HL-60 (cell line): ENCODE measurements around the gene HDGFL2.

ENCODE experiments used
- DNase-seq, 2 experiments: peaks; one replicate each; pipeline ENCODE4 v3.0.0-alpha.2; 2010 to 2020; ENCODE audit warnings: low read depth in 1 of 2, low spot score in 1 of 2
- H3K27ac ChIP-seq: fragments of 250-450 bp; sonication (Bioruptor Pico); replicated peaks from 2 replicates; pipeline ENCODE4 v1.5.1; 2020; ENCODE audit warnings: mild to moderate bottlenecking, moderate library complexity
- H3K27me3 ChIP-seq: fragments of 250-450 bp; sonication (Bioruptor Pico); 2 replicates; pipeline ENCODE4 v1.5.1; 2021; ENCODE audit warnings: mild to moderate bottlenecking, moderate library complexity; ENCODE audit not compliant: insufficient read depth, poor library complexity, severe bottlenecking
- H3K4me3 ChIP-seq: replicated peaks from 2 replicates; pipeline ENCODE4 v1.5.1; 2011; ENCODE audit warnings: mild to moderate bottlenecking, control low read depth, low read length; ENCODE audit not compliant: insufficient read depth
- GABPA ChIP-seq: IDR thresholded peaks from 2 replicates; pipeline ENCODE4 v1.6.1; 2012; ENCODE audit warnings: low read depth
- POLR2AphosphoS5 ChIP-seq: IDR thresholded peaks from 2 replicates; pipeline ENCODE4 v1.6.1; 2012; ENCODE audit warnings: low read depth
- SPI1 ChIP-seq: IDR thresholded peaks from 2 replicates; pipeline ENCODE4 v1.6.1; 2012; ENCODE audit warnings: low read depth, mild to moderate bottlenecking, borderline replicate concordance
- TF ChIP-seq, protein P1 (sequence below): IDR thresholded peaks from 2 replicates; pipeline ENCODE4 v1.6.1; 2012; ENCODE audit warnings: low read depth; ENCODE audit not compliant: insufficient replicate concordance
- TF ChIP-seq, protein P2 (sequence below): IDR thresholded peaks from one replicate; pipeline ENCODE4 v1.5.1; 2011; ENCODE audit warnings: low read length, control low read depth, inconsistent platforms; ENCODE audit not compliant: insufficient read depth

The HDGFL2 gene

DNA sequence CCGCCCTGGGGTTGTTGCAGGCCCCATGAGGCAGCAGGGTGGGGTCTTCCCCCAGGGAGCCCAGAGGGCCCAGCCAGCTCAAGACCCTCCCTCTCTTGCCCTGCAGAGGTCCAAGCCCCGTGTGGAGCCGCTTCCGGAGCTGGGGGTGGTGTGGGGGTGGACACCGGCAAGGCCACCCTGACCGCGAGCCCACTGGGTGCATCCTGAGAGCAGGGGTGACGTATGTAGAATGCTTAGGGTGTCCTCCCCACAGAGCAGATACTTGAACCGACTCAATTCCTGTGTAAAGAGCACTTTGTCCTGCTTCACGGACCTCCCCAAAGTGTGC, 29.3 kb upstream of the HDGFL2 start:
- no peaks in the 10 kb centered on the region for H3K27me3 ChIP-seq
- H3K4me3 ChIP-seq, result no peak overlapping the region
- no peak overlapping the region for H3K27ac ChIP-seq
- no peak for DNase-seq
- TF ChIP-seq SPI1 (no peak), POLR2AphosphoS5 (no peak), GABPA (no peak)
- TF ChIP-seq, protein P1, sequence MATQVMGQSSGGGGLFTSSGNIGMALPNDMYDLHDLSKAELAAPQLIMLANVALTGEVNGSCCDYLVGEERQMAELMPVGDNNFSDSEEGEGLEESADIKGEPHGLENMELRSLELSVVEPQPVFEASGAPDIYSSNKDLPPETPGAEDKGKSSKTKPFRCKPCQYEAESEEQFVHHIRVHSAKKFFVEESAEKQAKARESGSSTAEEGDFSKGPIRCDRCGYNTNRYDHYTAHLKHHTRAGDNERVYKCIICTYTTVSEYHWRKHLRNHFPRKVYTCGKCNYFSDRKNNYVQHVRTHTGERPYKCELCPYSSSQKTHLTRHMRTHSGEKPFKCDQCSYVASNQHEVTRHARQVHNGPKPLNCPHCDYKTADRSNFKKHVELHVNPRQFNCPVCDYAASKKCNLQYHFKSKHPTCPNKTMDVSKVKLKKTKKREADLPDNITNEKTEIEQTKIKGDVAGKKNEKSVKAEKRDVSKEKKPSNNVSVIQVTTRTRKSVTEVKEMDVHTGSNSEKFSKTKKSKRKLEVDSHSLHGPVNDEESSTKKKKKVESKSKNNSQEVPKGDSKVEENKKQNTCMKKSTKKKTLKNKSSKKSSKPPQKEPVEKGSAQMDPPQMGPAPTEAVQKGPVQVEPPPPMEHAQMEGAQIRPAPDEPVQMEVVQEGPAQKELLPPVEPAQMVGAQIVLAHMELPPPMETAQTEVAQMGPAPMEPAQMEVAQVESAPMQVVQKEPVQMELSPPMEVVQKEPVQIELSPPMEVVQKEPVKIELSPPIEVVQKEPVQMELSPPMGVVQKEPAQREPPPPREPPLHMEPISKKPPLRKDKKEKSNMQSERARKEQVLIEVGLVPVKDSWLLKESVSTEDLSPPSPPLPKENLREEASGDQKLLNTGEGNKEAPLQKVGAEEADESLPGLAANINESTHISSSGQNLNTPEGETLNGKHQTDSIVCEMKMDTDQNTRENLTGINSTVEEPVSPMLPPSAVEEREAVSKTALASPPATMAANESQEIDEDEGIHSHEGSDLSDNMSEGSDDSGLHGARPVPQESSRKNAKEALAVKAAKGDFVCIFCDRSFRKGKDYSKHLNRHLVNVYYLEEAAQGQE, result no peak
- TF ChIP-seq, protein P2, sequence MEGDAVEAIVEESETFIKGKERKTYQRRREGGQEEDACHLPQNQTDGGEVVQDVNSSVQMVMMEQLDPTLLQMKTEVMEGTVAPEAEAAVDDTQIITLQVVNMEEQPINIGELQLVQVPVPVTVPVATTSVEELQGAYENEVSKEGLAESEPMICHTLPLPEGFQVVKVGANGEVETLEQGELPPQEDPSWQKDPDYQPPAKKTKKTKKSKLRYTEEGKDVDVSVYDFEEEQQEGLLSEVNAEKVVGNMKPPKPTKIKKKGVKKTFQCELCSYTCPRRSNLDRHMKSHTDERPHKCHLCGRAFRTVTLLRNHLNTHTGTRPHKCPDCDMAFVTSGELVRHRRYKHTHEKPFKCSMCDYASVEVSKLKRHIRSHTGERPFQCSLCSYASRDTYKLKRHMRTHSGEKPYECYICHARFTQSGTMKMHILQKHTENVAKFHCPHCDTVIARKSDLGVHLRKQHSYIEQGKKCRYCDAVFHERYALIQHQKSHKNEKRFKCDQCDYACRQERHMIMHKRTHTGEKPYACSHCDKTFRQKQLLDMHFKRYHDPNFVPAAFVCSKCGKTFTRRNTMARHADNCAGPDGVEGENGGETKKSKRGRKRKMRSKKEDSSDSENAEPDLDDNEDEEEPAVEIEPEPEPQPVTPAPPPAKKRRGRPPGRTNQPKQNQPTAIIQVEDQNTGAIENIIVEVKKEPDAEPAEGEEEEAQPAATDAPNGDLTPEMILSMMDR, result no peak

DNA sequence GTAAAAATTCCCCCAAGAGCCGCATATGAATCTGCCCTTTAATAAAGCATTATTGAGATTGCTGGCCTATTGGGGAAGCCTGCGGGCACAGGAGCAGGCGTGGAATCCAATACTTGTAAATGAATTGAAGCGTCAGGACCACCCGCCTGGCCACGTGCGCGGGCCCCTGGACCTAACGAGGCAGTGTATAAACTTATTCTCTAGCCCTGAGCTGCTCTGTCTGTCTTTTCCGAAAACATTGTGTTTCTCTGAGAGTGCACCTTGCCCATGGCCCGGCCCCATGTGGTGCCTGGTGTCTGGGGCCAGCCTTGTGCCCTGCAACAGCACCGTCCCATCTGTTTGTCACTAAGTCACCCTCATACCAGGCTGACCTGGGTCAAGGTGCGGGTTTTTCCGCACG, 28.9 kb upstream of the HDGFL2 start:
- H3K27ac ChIP-seq, result no peak overlapping the region
- no peak for DNase-seq
- H3K4me3 ChIP-seq, result no peak overlapping the region
- H3K27me3 ChIP-seq, result no peaks in the 10 kb centered on the region
- TF ChIP-seq, protein P2, result no peak
- TF ChIP-seq SPI1, result no peak
- TF ChIP-seq POLR2AphosphoS5, result no peak; the same call in 1 of the 2 replicates
- TF ChIP-seq GABPA, result no peak
- TF ChIP-seq, protein P1, result no peak

DNA sequence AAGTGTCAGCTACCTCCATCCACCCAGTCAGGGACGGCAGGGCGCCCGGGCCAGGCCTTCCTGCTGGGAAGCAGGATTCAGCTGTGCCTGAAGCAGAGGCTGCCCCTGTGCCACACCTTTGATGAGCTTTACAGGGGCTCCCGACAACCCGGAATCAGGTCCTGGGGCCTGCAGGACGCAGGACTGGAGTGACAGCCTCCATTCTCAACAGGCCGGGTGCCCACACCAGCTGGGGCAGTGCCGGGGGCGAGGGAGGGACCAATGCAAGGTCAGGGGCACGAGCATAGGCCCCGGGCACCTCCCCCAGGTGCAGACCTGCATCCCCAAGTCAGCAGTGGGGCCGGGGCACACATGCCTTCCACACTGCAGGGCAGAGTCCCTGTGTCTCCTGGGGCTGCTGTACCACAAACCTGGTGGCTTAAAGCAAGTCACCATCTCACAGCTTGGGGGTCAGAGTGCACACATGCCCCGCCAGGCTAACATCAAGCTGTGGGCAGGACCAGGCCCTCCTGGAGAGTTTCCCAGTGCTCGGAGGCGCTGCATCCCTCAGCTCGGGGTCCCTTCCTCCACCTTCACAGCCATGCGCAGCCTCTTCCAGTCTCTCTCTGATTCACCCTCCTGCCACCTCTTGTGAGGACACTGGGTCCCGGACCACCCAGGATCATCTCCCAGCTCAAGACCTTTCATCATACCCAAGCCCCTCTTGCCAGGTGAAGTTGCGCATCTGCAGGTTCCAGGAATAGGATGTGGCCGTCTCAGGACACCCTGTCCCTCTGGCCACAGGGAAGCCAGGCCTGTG, 27.9 kb upstream of the HDGFL2 start:
- TF ChIP-seq, protein P2, result no peak
- no peak for TF ChIP-seq GABPA
- peak; percentile 15; the same call in 1 of the 2 replicates for TF ChIP-seq POLR2AphosphoS5
- no peak for TF ChIP-seq SPI1
- no peak for DNase-seq
- no peak overlapping the region for H3K4me3 ChIP-seq
- no peaks in the 10 kb centered on the region for H3K27me3 ChIP-seq
- H3K27ac ChIP-seq, result no peak overlapping the region
